ENCODE results near the gene NDUFB8.

Gene NDUFB8

GRCh38 chr10:100566561-100566960 lies 36.9 kb upstream of the NDUFB8 start:
- no peaks in the 10 kb centered on the region for H3K36me3 ChIP-seq (ENCODE audit: insufficient read depth, low read length)
- WGBS, result 68% methylated on average over 3 of the region's 3 CpGs
- H3K9ac ChIP-seq (ENCODE audit: low read depth, low read length), result no peak overlapping the region
- no peak overlapping the region for H3K27ac ChIP-seq (ENCODE audit: low read depth, low read length)
- H3K9me3 ChIP-seq (ENCODE audit: insufficient read depth, low read depth, low read length), result no peaks in the 10 kb centered on the region
- H3K4me1 ChIP-seq (ENCODE audit: insufficient read depth, low read length), result no peaks in the 10 kb centered on the region; the same call in 1 of the 2 replicates
- H3K4me3 ChIP-seq (ENCODE audit: low read length), result no peak overlapping the region
- H3K27me3 ChIP-seq (ENCODE audit: insufficient read depth, low read length), result peaks cover 71% of the 10 kb centered on the region

- H3K9me3 ChIP-seq (ENCODE audit: insufficient read depth, low read depth, low read length), result no peaks in the 10 kb centered on the region
- no peak overlapping the region for H3K9ac ChIP-seq (ENCODE audit: low read depth, low read length)
- H3K4me1 ChIP-seq (ENCODE audit: insufficient read depth, low read length), result no peaks in the 10 kb centered on the region; the same call in 1 of the 2 replicates
- 87% methylated on average over 9 of the region's 9 CpGs for WGBS
- H3K36me3 ChIP-seq (ENCODE audit: insufficient read depth, low read length), result no peaks in the 10 kb centered on the region
- no peak overlapping the region for H3K4me3 ChIP-seq (ENCODE audit: low read length)
- H3K27me3 ChIP-seq (ENCODE audit: insufficient read depth, low read length), result peaks cover 73% of the 10 kb centered on the region
- H3K27ac ChIP-seq (ENCODE audit: low read depth, low read length), result no peak overlapping the region
Observed at GRCh38 chr10:100565206-100565985, 35.7 kb upstream of the NDUFB8 start.

- no peak overlapping the region for H3K4me3 ChIP-seq (ENCODE audit: low read length)
- WGBS, result 45% methylated on average over 62 of the region's 62 CpGs
Observed at GRCh38 chr10:100562008-100562672, 32.5 kb upstream of the NDUFB8 start.

GRCh38 chr10:100561005-100561404 lies 31.3 kb upstream of the NDUFB8 start:
- no peaks in the 10 kb centered on the region for H3K4me1 ChIP-seq (ENCODE audit: insufficient read depth, low read length)
- no peak overlapping the region for H3K4me3 ChIP-seq (ENCODE audit: low read length)
- H3K9me3 ChIP-seq (ENCODE audit: insufficient read depth, low read depth, low read length), result no peaks in the 10 kb centered on the region
- no peak overlapping the region for H3K27ac ChIP-seq (ENCODE audit: low read depth, low read length)
- H3K27me3 ChIP-seq (ENCODE audit: insufficient read depth, low read length), result peaks cover 37% of the 10 kb centered on the region
- WGBS, result 79% methylated on average over 2 of the region's 2 CpGs
- peaks cover 12% of the 10 kb centered on the region for H3K36me3 ChIP-seq (ENCODE audit: insufficient read depth, low read length)
- no peak overlapping the region for H3K9ac ChIP-seq (ENCODE audit: low read depth, low read length)

More at GRCh38 chr10:100562008-100562672, 32.5 kb upstream of the NDUFB8 start:
- Histone ChIP-seq H3K9me3 (ENCODE audit: insufficient read depth, low read depth, low read length) (no peaks in the 10 kb centered on the region), H3K4me1 (ENCODE audit: insufficient read depth, low read length) (no peaks in the 10 kb centered on the region), H3K27me3 (ENCODE audit: insufficient read depth, low read length) (peaks cover 48% of the 10 kb centered on the region), H3K9ac (ENCODE audit: low read depth, low read length) (no peak overlapping the region), H3K36me3 (ENCODE audit: insufficient read depth, low read length) (peaks cover 6% of the 10 kb centered on the region; the same call in 1 of the 2 replicates), H3K27ac (ENCODE audit: low read depth, low read length) (no peak overlapping the region)

GRCh38 chr10:100560248-100560647 lies 30.6 kb upstream of the NDUFB8 start:
- no peaks in the 10 kb centered on the region for H3K4me1 ChIP-seq (ENCODE audit: insufficient read depth, low read length)
- H3K27ac ChIP-seq (ENCODE audit: low read depth, low read length), result no peak overlapping the region
- H3K9me3 ChIP-seq (ENCODE audit: insufficient read depth, low read depth, low read length), result no peaks in the 10 kb centered on the region
- WGBS, result 50% methylated on average over 1 of the region's 1 CpG
- no peak overlapping the region for H3K4me3 ChIP-seq (ENCODE audit: low read length)
- peaks cover 15% of the 10 kb centered on the region for H3K36me3 ChIP-seq (ENCODE audit: insufficient read depth, low read length)
- no peak overlapping the region for H3K9ac ChIP-seq (ENCODE audit: low read depth, low read length)
- peaks cover 29% of the 10 kb centered on the region for H3K27me3 ChIP-seq (ENCODE audit: insufficient read depth, low read length)

GRCh38 chr10:100554902-100555301 lies 25.2 kb upstream of the NDUFB8 start:
- 92% methylated on average over 2 of the region's 2 CpGs for WGBS

GRCh38 chr10:100553929-100554328 lies 24.3 kb upstream of the NDUFB8 start:
- WGBS, result 90% methylated on average over 3 of the region's 3 CpGs
- Histone ChIP-seq H3K4me1 (ENCODE audit: insufficient read depth, low read length) (no peaks in the 10 kb centered on the region), H3K9me3 (ENCODE audit: insufficient read depth, low read depth, low read length) (no peaks in the 10 kb centered on the region), H3K9ac (ENCODE audit: low read depth, low read length) (no peak overlapping the region), H3K27ac (ENCODE audit: low read depth, low read length) (no peak overlapping the region), H3K36me3 (ENCODE audit: insufficient read depth, low read length) (peaks cover 58% of the 10 kb centered on the region), H3K27me3 (ENCODE audit: insufficient read depth, low read length) (no peaks in the 10 kb centered on the region), H3K4me3 (ENCODE audit: low read length) (no peak overlapping the region)

More at GRCh38 chr10:100554902-100555301, 25.2 kb upstream of the NDUFB8 start:
- Histone ChIP-seq H3K9me3 (ENCODE audit: insufficient read depth, low read depth, low read length) (no peaks in the 10 kb centered on the region), H3K4me3 (ENCODE audit: low read length) (no peak overlapping the region), H3K27ac (ENCODE audit: low read depth, low read length) (no peak overlapping the region), H3K4me1 (ENCODE audit: insufficient read depth, low read length) (no peaks in the 10 kb centered on the region), H3K9ac (ENCODE audit: low read depth, low read length) (no peak overlapping the region), H3K27me3 (ENCODE audit: insufficient read depth, low read length) (no peaks in the 10 kb centered on the region), H3K36me3 (ENCODE audit: insufficient read depth, low read length) (peaks cover 48% of the 10 kb centered on the region)

- 95% methylated on average over 5 of the region's 5 CpGs for WGBS
- Histone ChIP-seq H3K36me3 (ENCODE audit: insufficient read depth, low read length) (peaks cover 73% of the 10 kb centered on the region), H3K4me3 (ENCODE audit: low read length) (no peak overlapping the region), H3K9ac (ENCODE audit: low read depth, low read length) (no peak overlapping the region), H3K9me3 (ENCODE audit: insufficient read depth, low read depth, low read length) (no peaks in the 10 kb centered on the region), H3K27ac (ENCODE audit: low read depth, low read length) (no peak overlapping the region), H3K27me3 (ENCODE audit: insufficient read depth, low read length) (no peaks in the 10 kb centered on the region), H3K4me1 (ENCODE audit: insufficient read depth, low read length) (no peaks in the 10 kb centered on the region)
Observed at GRCh38 chr10:100551738-100552137, 22.1 kb upstream of the NDUFB8 start.

- Histone ChIP-seq H3K9me3 (ENCODE audit: insufficient read depth, low read depth, low read length) (no peaks in the 10 kb centered on the region), H3K4me3 (ENCODE audit: low read length) (no peak overlapping the region), H3K27me3 (ENCODE audit: insufficient read depth, low read length) (no peaks in the 10 kb centered on the region), H3K4me1 (ENCODE audit: insufficient read depth, low read length) (no peaks in the 10 kb centered on the region), H3K27ac (ENCODE audit: low read depth, low read length) (no peak overlapping the region), H3K36me3 (ENCODE audit: insufficient read depth, low read length) (peaks cover 72% of the 10 kb centered on the region), H3K9ac (ENCODE audit: low read depth, low read length) (no peak overlapping the region)
- 96% methylated on average over 4 of the region's 4 CpGs for WGBS
Observed at GRCh38 chr10:100551196-100551595, 21.5 kb upstream of the NDUFB8 start.

- Histone ChIP-seq H3K9me3 (ENCODE audit: insufficient read depth, low read depth, low read length) (no peaks in the 10 kb centered on the region; the same call in 1 of the 2 replicates), H3K4me1 (ENCODE audit: insufficient read depth, low read length) (no peaks in the 10 kb centered on the region), H3K27ac (ENCODE audit: low read depth, low read length) (no peak overlapping the region), H3K4me3 (ENCODE audit: low read length) (no peak overlapping the region), H3K9ac (ENCODE audit: low read depth, low read length) (no peak overlapping the region), H3K27me3 (ENCODE audit: insufficient read depth, low read length) (no peaks in the 10 kb centered on the region), H3K36me3 (ENCODE audit: insufficient read depth, low read length) (peaks cover 93% of the 10 kb centered on the region)
- WGBS, result 94% methylated on average over 5 of the region's 5 CpGs
Observed at GRCh38 chr10:100544950-100545349, 15.3 kb upstream of the NDUFB8 start.

GRCh38 chr10:100537475-100537874 lies 7.8 kb upstream of the NDUFB8 start:
- Histone ChIP-seq H3K9ac (ENCODE audit: low read depth, low read length) (no peak overlapping the region), H3K36me3 (ENCODE audit: insufficient read depth, low read length) (peaks cover 51% of the 10 kb centered on the region), H3K4me3 (ENCODE audit: low read length) (no peak overlapping the region; the same call in 1 of the 2 replicates), H3K27me3 (ENCODE audit: insufficient read depth, low read length) (no peaks in the 10 kb centered on the region), H3K9me3 (ENCODE audit: insufficient read depth, low read depth, low read length) (no peaks in the 10 kb centered on the region; the same call in 1 of the 2 replicates), H3K27ac (ENCODE audit: low read depth, low read length) (no peak overlapping the region), H3K4me1 (ENCODE audit: insufficient read depth, low read length) (no peaks in the 10 kb centered on the region)
- 90% methylated on average over 3 of the region's 4 CpGs for WGBS

Measured in HUES64 (cell line).